ENCODE results near the gene HOXC13.

- TF ChIP-seq ZNF112 (tag by site-specific recombination; IDR thresholded peaks at IDR 0.05) (no peak), ZBTB8A (tag by site-specific recombination; IDR thresholded peaks at IDR 0.05) (no peak), KLF10 (tag by site-specific recombination; IDR thresholded peaks at IDR 0.05) (no peak), YY1 (tag by site-specific recombination; IDR thresholded peaks at IDR 0.05) (no peak; the same call in 1 of the 2 replicates), MYNN (tag by site-specific recombination; IDR thresholded peaks at IDR 0.05; ENCODE audit: borderline replicate concordance) (no peak), BCL11B (tag by site-specific recombination; IDR thresholded peaks at IDR 0.05; ENCODE audit: low read depth) (no peak), ZNF26 (tag by site-specific recombination; IDR thresholded peaks at IDR 0.05) (no peak), ZNF155 (tag by site-specific recombination; IDR thresholded peaks at IDR 0.05) (no peak), ZNF280C (tag by site-specific recombination; IDR thresholded peaks at IDR 0.05) (no peak)
- TF ChIP-seq, protein P1, sequence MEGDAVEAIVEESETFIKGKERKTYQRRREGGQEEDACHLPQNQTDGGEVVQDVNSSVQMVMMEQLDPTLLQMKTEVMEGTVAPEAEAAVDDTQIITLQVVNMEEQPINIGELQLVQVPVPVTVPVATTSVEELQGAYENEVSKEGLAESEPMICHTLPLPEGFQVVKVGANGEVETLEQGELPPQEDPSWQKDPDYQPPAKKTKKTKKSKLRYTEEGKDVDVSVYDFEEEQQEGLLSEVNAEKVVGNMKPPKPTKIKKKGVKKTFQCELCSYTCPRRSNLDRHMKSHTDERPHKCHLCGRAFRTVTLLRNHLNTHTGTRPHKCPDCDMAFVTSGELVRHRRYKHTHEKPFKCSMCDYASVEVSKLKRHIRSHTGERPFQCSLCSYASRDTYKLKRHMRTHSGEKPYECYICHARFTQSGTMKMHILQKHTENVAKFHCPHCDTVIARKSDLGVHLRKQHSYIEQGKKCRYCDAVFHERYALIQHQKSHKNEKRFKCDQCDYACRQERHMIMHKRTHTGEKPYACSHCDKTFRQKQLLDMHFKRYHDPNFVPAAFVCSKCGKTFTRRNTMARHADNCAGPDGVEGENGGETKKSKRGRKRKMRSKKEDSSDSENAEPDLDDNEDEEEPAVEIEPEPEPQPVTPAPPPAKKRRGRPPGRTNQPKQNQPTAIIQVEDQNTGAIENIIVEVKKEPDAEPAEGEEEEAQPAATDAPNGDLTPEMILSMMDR (tag by site-specific recombination; IDR thresholded peaks at IDR 0.05) = no peak
- TF ChIP-seq, protein P2, sequence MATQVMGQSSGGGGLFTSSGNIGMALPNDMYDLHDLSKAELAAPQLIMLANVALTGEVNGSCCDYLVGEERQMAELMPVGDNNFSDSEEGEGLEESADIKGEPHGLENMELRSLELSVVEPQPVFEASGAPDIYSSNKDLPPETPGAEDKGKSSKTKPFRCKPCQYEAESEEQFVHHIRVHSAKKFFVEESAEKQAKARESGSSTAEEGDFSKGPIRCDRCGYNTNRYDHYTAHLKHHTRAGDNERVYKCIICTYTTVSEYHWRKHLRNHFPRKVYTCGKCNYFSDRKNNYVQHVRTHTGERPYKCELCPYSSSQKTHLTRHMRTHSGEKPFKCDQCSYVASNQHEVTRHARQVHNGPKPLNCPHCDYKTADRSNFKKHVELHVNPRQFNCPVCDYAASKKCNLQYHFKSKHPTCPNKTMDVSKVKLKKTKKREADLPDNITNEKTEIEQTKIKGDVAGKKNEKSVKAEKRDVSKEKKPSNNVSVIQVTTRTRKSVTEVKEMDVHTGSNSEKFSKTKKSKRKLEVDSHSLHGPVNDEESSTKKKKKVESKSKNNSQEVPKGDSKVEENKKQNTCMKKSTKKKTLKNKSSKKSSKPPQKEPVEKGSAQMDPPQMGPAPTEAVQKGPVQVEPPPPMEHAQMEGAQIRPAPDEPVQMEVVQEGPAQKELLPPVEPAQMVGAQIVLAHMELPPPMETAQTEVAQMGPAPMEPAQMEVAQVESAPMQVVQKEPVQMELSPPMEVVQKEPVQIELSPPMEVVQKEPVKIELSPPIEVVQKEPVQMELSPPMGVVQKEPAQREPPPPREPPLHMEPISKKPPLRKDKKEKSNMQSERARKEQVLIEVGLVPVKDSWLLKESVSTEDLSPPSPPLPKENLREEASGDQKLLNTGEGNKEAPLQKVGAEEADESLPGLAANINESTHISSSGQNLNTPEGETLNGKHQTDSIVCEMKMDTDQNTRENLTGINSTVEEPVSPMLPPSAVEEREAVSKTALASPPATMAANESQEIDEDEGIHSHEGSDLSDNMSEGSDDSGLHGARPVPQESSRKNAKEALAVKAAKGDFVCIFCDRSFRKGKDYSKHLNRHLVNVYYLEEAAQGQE (tag by site-specific recombination; IDR thresholded peaks at IDR 0.05) = no peak
Observed at GRCh38 chr12:53966085-53966384, 27.4 kb downstream of the HOXC13 start.

Measured in HEK293 (cell line).